Measurements from ENCODE around the gene CDKAL1. TPM values are rescaled to one million over a fixed set of nuclear protein-coding genes. Genes with fewer than 3 reads are reported as not detected.

The CDKAL1 gene
- total and polyA plus RNA-seq, 2 of the 8 experiments (the other 6 are each of a cell fraction or from before 2014, with no cell fraction given) = 8.4 to 24.6 TPM

DNA sequence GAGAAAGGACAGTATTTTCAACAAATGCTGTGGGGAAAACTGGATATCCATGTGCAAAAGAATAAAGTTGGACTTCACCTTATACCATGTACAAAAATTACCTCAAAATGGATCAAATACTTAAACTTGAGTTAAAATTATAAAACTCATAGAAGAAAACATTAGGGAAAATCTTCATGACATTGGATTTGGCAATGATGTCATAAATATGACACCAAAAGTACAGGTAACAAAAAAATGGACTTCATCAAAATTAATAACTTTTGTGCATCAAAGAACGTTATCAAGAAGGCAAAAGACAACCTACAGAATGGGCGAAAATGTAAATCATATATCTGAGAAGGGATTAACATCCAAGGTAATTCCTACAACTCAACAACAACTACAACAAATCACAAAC lies 704.0 kb downstream of the CDKAL1 start (continued):
- TF ChIP-seq CBX8 (IDR thresholded peaks at IDR 0.05; ENCODE audit: borderline replicate concordance, low read depth, low read length) (no peak), POU5F1 (IDR thresholded peaks at IDR 0.05; ENCODE audit: low read depth, low read length) (no peak), ZNF274 (IDR thresholded peaks at IDR 0.05; ENCODE audit: borderline replicate concordance, extremely low read depth, low read length) (no peak)
- TF ChIP-seq, protein P1, sequence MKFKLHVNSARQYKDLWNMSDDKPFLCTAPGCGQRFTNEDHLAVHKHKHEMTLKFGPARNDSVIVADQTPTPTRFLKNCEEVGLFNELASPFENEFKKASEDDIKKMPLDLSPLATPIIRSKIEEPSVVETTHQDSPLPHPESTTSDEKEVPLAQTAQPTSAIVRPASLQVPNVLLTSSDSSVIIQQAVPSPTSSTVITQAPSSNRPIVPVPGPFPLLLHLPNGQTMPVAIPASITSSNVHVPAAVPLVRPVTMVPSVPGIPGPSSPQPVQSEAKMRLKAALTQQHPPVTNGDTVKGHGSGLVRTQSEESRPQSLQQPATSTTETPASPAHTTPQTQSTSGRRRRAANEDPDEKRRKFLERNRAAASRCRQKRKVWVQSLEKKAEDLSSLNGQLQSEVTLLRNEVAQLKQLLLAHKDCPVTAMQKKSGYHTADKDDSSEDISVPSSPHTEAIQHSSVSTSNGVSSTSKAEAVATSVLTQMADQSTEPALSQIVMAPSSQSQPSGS (IDR thresholded peaks at IDR 0.05; ENCODE audit: low read length) = no peak

All from H1 (cell line).